HG03097 (cell line): ENCODE measurements around the gene MECP2.
"Not testable (repeated sequence)": the region's sequence is repeated elsewhere in the genome, so short reads cannot be mapped to it uniquely, and the experiment has no call there.

Experiments
- ATAC-seq: cut with Tn5 transposase; IDR thresholded peaks from one replicate; pipeline ENCODE4 v1.9.1; 2021; ENCODE audit not compliant: unreplicated experiment, low FRiP score

MECP2 gene

DNA sequence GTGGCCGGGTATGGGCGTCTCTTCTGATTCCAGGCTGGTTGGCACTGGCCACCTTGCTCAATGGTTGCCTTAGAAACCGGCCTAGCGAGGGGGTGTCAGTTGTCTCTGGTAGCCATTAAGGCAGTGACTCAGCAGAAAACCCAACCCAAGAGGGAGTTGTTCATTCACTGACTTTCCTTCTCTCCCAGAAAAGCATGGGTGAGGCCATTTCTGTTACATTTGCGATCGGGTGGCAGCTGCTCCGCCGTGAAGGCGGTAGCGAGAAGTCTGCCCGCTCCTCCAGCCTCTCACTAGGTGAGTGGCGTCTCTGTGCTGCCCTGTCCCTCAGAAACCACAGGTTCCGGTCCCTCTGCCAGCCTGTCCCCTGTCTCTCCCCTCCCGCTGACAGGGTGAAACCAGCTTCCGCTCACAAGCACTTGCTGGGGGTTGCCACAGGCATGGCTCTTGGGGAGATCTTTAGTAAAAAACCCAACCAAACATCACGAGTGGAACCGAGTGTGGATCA lies 95.2 kb downstream of the MECP2 start:
- peak; percentile 62 for ATAC-seq

DNA sequence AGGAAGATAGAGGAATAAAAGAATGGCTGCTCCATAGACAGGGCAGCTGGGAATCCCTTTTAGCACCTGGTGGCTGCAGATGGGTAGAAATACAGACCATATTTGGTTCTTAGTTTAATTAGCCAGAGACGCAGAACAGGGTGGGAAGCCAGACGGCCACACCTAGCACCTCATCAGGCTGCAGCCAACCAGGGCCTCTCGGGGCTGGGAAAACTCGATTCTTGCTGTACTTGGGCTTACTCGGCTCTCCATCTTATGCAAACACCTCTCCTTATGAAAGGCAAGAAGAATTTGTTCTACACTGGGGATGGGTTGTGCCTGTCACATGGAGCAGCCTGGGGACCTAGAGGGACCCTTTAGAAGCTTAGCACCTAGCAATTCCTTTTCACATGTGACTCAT lies 97.5 kb downstream of the MECP2 start:
- ATAC-seq: no peak

DNA sequence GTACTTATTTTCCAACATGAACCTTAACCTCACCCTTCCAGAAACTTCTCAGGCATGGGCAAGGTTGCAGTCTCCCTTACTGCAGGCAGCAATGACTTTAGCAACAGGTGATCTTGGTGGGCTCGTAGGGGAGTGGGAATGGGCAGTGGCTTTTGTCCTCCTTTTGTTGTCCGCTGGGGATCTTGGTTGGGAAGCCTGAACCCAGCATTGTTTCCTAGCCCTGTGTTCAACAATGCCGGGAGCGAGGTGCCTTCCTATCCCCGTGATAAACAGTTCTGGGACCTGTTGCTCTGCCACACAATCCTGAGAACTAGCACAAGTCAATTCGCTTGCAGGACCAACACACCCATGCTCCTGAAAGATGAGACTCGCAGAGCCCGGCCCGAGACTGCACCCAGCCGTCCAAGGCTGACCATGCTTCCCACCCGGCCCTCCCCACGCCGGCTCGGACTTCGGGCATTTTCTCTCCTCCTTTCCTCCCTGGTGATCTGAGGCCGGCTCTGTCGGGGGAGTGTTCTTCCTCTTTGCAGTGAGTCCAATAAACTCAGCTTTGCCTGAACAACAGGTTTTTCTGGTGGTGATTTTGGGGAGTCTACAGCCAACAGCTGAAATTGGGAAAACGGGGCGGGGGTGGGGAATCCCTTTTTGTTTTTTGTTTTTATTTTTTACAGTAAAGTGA lies 98.0 kb downstream of the MECP2 start:
- no peak for ATAC-seq

DNA sequence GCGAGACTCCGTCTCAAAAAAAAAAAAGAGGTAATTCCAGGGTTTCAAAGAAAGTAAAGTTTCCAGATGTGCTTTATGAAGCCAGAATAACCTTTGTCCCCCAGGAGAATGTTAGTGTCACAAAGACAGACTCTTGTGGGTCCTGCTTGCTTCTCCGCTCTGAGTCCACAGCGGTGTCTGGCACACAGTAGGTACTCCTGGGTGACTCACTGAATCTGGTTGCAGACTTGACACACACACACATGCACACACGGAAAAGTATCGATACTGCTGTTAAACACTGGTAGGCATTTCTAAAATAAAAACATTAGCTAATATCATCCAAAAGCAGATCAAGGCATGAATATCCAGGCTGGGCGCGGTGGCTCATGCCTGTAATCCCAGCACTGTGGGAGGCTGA lies 102.0 kb downstream of the MECP2 start:
- ATAC-seq: no peak

- ATAC-seq: not testable (repeated sequence)
Observed at GRCh38 chrX:153994398-153994797, 103.1 kb downstream of the MECP2 start.

DNA sequence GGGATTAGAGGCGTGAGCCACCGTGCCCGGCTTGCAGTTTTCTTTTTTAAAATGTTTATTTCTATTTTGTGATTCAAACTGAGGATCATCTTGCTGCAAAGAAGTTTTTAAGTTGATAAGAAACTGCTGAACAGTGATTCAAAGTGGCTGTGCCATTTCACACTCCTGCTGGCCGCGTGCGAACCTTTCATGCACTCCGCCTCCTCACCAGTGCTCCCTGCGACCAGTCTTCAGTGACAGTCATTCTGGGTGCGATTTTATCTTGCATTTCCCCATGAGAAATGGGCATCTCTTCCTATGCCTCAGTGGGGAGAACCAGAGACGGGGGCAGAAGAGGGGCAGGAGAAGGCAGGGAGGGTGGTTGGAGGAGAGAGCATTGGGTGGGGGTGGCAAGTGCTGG lies 103.5 kb downstream of the MECP2 start:
- no peak for ATAC-seq

- ATAC-seq: no peak
Observed at GRCh38 chrX:153993079-153993478, 104.4 kb downstream of the MECP2 start.

DNA sequence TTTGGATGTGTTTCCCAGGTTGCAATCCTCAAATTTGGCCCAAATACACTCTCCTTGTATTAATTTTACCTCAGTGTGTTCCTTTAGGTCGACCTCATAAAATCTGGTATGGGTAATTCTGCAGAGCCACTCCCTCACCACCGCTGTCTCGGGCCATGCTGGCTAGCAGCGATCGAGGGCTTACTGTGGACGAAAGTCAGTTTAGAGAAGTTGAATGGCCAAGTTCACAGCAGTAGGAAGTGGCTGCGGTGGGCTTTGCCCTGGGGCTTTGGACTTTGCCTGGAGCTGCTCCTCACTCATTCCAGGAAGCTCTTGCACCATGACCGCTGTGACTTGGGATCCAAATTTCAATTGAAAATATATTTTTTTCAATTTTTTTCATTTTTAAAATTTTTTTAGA lies 105.3 kb downstream of the MECP2 start:
- ATAC-seq: no peak

- no peak for ATAC-seq
Observed at GRCh38 chrX:153991013-153991580, 106.4 kb downstream of the MECP2 start.

GRCh38 chrX:153989973-153990655 lies 107.4 kb downstream of the MECP2 start:
- ATAC-seq: no peak

GRCh38 chrX:153988493-153988892 lies 109.0 kb downstream of the MECP2 start:
- no peak for ATAC-seq

- no peak for ATAC-seq
Observed at GRCh38 chrX:153984351-153985178, 113.0 kb downstream of the MECP2 start.

- no peak for ATAC-seq
Observed at GRCh38 chrX:153983321-153983801, 114.2 kb downstream of the MECP2 start.

DNA sequence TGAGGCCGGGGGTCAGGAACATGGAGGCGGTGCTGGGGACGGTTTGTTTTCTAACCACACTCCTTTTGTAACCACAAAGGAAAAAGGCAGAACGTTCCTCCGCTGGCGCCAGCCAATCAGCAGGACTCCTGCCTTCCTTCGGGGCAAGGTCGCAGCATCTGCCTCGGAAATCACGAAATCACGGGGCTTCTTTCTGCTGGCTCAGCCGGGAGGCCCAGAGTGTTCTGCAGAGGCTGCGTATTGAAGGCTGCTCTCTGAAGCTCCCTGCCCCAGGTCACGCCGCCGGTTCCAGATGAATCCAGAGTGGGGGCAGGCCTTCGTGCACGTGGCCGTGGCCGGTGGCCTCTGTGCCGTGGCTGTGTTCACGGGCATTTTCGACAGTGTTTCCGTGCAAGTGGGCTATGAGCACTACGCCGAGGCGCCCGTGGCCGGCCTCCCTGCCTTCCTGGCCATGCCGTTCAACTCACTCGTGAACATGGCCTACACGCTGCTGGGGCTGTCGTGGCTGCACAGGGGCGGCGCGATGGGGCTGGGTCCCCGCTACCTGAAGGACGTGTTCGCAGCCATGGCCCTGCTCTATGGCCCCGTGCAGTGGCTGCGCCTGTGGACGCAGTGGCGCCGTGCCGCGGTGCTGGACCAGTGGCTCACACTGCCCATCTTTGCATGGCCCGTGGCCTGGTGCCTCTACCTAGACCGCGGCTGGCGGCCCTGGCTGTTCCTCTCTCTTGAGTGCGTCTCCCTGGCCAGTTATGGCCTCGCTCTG lies 115.6 kb downstream of the MECP2 start:
- no peak for ATAC-seq

- ATAC-seq: no peak
Observed at GRCh38 chrX:153981231-153981630, 116.3 kb downstream of the MECP2 start.

- ATAC-seq: not testable (repeated sequence)
Observed at GRCh38 chrX:153980394-153980793, 117.1 kb downstream of the MECP2 start.

DNA sequence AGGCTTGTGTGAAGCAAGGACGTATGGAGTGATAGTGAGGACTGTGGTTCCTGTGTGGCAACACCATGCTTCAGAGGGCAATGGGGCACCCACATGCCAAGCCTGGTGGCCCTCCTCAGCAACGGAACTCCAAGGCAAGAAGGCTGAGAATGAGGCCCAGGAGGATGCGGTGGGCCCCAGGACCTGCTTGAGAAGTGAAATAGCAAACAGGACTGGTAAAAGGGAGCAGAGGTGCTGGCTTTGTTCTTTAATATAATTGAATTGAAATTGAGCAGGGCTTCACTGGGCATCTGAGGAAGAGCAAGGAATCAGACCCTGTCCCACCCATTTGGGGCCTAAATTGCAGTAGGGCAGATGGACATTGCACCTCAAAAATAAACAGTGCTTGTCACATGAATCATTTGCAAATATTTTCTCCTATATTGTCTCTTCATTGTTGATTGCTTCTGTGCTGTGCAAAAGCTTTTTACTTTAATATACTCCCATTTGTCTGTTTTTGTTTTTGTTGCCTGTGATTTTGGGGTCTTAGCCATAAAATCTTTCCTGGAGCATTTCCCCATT lies 122.7 kb downstream of the MECP2 start:
- ATAC-seq: no peak

DNA sequence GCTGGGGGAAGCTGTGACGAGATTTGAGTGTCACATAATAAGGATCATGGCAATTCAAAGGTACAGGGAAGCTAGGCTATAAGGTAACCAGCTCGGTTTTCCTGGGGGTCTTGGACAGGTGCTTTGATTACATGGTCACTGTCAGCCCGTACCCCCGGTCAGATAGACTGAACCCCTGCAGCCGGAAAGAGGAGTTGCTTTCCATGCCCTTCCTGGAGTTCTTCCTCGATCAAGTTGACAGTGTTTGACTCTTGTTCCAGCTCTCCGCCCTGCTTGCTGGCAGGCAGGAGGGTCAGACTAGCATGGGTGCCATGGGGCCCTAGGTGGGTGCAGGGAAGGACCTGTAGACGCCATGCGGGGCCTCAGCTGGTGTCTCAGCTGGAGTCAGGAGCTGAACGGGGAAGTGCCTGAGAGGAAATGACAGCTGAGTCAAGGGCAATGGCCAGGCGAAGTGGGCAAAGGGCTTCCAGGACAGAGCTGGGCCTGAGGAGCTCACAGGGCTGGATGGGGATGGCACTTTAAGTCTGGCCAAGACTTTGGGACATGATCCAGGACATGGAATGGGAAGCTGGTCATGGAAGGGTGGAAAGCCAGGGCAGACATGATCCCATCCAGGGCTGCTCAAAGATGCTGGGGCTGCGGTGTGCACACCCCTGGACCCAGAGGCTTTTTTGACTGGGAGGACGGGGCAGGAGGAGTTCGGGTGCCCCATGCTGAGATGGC lies 123.4 kb downstream of the MECP2 start:
- ATAC-seq: no peak
